Ammon's horn (tissue), 1 donor: Measurements from ENCODE around the gene MAP2K4.

Experiments
- DNase-seq: peaks from one replicate; pipeline ENCODE4 v3.0.0-alpha.2; 2016; ENCODE audit warnings: low spot score

The MAP2K4 gene

DNA sequence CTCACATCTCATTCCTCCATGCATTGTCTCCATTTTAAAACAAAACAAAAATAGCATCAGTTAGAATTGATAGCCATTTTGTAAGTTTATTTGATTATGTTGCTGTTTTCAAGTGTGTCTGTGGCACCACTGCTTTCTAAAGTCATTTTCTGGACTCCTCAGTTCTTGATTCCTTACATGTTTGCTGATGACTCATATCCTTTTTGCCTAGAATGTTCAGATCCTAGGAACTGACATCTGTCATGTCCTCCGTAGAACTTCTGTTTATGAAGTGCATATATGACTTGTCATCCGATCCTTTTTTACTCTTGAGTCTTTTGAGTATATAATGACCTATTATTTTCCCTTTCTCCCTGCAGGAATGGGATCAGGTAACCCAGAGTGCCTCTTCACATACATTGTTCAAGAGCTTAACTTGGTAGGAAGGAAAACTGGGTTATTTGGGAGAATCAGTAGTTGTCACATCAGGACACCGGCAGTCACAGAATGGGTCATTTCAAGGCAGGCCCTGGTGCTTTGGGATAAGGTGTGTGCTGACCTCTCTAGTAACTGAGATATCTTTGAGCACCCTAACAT lies 69.2 kb downstream of the MAP2K4 start:
- no peak for DNase-seq

DNA sequence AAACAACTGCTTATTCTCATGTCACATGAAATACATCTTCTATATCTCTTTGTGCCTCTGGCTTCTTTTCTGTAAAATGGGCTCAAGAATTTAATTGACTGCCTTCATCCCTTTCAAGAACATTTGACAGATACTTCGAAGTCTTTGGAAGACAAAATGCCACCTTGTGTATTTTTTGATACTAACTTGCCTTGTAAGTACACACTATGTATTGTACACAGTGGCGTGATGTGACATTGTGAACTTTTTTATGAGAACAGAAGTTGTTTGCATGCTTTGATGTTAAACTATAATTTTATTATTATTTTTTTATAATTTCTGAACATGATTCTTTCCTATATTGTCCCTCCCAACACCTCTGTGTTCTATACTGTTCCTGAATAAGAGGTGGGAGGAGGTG lies 73.7 kb downstream of the MAP2K4 start:
- DNase-seq: no peak

GRCh38 chr17:12095522-12095921 lies 74.8 kb downstream of the MAP2K4 start:
- DNase-seq: no peak

DNA sequence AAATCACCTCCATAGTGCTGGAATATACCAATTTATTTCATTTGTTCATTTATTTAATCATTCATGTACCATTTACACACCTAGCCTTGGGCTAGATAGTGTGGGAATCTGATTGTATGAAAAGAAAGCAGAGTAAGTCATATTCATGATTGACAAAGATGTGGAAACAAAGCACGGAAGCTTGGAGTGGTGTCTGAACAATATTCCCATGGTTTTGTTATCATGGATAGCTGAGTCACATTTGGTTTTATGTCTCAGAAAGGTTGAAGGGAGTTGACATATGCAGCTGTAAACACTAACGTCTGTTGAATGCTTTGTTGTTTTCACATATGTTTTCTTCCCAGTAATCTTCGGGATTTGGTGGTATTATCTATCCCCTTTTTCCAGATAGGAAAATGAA lies 76.6 kb downstream of the MAP2K4 start:
- DNase-seq: no peak

- DNase-seq: no peak
Measured at GRCh38 chr17:12098568-12098967, 77.9 kb downstream of the MAP2K4 start.

- no peak for DNase-seq
Measured at GRCh38 chr17:12099412-12099811, 78.7 kb downstream of the MAP2K4 start.

DNA sequence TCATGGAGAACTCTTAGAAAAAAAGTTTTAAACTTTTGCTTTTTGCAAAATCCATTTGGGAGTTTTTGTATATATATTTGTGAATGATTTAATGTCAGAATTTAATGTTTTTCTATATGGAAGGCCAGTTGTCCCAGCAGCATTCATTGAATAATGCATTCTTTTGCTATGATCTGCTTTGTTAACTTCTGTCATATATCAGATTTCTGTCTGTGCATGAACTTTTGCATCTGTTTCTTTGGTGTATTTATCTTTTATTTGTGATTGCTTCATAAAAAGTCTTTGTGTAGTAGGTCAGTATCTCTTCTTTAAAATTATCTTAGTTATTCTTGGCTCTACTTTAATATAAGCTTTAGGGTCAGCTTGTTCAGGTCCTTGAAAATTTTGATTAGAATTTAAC lies 84.2 kb downstream of the MAP2K4 start:
- DNase-seq: no peak

DNA sequence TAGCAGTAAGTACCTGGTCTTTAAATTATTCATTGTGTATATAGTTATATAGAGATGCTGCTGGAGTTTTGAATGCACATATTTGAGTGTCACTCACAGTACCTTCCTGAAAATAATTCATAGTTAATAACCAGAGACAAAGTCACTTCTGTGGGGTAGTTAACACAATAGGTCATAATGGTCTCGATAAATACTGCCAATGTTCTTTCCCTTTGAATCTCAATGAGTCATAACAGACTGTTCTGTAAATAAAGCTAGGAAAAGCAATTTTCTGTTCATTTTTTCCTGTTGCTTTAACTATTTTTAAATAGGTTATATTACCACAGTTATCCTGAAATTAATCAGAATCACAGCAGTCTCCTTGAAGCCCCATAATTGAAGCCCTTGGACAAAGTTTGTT lies 87.2 kb downstream of the MAP2K4 start:
- DNase-seq: no peak

DNA sequence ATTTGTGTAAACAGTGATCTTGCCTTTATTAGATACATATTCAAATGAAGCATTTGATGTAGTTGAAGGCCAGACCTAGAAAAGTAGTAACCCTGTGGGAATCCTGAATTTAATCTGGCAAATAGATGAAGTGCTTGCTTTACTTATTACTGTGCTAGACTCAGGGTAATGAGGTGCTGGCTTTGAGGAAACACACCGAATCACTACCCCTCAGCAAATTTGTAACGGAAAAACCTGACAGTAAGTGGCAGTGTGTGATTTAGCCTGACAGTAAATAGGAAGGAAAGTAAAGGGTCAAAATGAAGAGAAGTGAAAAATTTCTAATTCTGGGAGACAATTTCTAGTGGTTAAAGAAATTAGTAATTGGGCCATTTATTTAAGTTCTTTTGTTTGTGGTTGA lies 90.2 kb downstream of the MAP2K4 start:
- no peak for DNase-seq

DNA sequence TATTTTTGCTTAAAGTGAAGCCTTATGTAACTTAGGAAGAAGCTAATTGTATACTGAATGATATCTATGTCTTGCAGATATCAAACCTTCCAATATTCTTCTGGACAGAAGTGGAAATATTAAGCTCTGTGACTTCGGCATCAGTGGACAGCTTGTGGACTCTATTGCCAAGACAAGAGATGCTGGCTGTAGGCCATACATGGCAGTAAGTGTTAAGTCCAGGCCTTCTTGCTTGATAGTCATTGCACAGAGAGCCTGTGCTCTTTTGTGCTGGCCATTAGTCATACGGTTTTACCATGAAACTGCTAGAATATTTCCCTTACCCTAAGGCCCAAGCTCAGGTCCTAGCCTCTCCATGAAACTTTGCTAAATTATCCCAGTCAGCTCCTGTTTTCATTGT lies 92.5 kb downstream of the MAP2K4 start:
- DNase-seq: no peak

GRCh38 chr17:12114686-12115418 lies 94.2 kb downstream of the MAP2K4 start:
- DNase-seq: no peak

DNA sequence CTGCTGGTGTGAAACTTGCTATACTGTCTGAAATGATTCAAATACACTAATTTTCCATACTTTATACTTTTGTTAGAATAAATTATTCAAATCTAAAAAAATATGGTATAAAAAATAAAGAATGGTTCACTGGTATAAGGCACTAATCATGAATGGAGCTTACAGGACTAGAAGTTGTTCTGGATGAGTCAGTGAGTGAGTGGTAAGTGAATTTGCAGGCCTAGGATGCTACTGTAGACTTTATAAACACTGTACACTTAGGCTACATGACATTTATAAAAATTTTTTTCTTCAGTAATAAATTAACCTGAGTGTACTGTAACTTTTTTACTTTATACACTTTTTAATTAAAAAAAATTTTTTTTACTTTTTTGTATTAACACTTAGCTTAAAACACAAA lies 95.5 kb downstream of the MAP2K4 start:
- DNase-seq: no peak

DNA sequence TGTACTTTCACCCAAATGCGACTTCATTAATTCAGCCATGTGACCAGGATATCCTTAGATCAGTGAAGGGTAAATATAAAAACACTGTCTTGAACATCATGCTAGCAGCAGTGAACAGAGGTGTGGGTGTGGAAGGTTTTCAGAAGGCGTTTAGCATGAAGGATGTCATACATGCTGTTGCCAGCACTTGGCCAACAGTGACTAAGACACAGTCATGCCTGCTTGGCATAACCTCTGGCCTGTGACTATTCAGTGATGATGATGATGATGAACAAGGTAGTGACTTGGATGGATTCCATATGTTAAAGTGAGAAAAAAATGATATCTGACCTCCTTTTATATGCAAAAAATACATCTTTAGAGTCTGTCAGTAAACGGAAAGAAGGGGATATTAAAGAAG lies 97.9 kb downstream of the MAP2K4 start:
- no peak for DNase-seq

DNA sequence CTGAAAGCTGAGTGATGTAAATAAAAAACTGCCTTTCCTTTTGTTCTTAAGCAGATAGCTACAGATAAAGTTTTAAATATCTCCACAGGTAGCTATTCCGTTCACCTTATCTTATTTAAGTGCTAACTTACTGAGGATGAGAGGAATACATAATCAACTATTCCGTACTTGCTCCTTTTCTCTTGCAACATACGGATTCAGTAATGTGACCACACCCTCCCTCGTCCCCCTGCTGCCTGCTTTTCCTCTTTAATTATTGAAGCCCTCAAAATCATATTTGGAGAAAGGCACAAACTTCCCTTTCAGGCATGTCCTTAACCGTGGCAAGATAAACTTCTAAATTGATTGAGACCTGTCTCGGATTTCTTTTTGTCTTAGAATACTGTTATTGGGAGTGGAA lies 101.4 kb downstream of the MAP2K4 start:
- no peak for DNase-seq

GRCh38 chr17:12127177-12127576 lies 106.5 kb downstream of the MAP2K4 start:
- DNase-seq: no peak

- no peak for DNase-seq
Measured at GRCh38 chr17:12127667-12128066, 107.0 kb downstream of the MAP2K4 start.

GRCh38 chr17:12128946-12129345 lies 108.3 kb downstream of the MAP2K4 start:
- DNase-seq: no peak

DNA sequence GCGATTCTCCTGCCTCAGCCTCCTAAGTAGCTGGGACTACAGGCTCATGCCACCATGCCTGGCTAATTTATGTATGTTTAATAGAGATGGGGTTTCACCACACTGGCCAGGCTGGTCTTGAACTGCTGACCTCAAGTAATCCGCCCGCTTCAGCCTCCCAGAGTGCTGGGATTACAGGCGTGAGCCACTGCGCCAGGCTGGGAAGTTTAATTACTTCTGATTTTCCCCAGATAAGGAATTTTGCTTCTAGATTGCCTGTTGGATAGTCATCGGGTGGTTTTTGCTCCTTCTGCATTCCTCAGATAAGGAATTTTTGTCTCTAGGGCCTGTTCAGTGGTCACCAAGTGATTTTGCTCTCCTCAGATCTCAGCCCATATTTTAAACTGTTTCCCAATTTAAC lies 112.5 kb downstream of the MAP2K4 start:
- DNase-seq: no peak

DNA sequence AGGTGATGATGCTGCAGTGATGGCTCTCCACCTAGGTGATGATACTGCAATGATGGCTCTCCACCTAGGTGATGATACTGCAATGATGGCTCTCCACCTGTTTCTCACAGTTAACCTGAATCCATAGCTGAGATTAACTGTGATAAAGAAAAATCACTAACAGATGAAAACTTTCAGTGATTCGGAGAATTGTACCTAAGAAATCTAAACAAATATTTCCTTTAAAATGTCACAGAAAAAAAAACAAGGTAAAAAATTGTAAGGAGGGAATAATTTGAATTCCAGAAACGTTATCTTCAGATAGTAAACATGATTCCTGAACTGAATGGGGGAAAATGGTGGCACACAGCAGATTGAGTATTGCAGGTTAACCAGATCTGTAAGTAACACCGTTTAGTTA lies 113.4 kb downstream of the MAP2K4 start:
- no peak for DNase-seq

- DNase-seq: no peak
Measured at GRCh38 chr17:12134587-12134986, 113.9 kb downstream of the MAP2K4 start.

DNA sequence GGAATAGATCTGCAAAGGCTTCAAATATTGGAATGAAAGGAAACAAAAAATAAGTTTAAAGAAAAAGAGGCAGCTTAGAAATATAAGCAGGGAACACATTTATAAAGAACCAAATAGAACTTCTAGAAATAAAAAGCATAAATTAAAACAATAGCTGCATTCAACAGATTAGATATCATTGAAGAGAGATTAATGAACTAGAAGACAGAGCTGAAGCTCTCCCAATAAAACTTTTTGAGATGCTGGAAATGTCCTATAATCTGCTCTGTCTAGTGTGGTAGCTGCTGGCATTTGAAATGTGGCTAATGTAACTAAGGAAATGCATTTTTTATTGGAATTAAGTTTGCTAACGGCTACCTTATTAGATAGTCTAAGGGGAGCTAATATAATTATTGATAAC lies 115.6 kb downstream of the MAP2K4 start:
- no peak for DNase-seq

DNA sequence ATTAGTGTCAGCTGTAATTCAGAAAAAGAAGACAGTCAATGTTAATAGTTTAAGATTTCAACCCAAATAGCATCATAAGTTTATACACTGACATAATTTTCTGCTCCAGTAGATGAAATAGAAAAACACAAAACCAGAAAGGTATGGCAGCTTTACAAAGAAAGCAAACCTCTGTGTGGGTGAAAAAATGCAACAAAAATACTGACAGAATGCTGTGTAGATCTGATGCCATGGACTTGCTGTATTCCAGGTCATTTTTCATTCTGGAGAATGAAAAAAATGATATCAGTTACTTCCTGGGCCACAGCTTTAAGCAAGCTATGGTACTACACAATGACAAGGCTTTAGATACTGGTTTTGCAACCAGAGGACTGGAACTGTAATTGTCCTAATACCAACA lies 116.0 kb downstream of the MAP2K4 start:
- no peak for DNase-seq

GRCh38 chr17:12137859-12138258 lies 117.2 kb downstream of the MAP2K4 start:
- DNase-seq: no peak

DNA sequence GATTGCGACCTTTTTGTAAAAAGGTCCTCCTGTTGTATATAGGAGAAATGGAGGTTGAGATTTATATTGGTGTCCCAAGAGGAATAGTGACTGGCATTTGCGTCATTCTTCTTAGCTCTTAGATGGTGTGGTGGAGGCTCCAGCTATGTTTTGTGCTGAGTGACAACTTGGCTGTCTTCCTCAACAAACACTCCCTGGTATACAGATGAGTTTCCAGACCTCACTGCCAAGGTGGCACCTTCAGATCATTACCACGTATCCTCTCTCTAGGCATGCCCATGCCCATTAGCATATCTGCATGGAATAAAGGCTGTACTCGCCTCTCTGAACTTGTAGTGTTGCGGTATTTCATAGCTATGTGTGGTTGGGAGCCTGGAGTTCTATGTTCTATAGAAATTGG lies 120.0 kb downstream of the MAP2K4 start:
- no peak for DNase-seq
